HG03135 (cell line): Measurements from ENCODE around the gene SLC10A3.

ENCODE experiments used
- ATAC-seq: cut with Tn5 transposase; IDR thresholded peaks from one replicate; pipeline ENCODE4 v1.9.1; 2021; ENCODE audit warnings: mild to moderate bottlenecking, moderate library complexity; ENCODE audit not compliant: unreplicated experiment

Gene SLC10A3

GRCh38 chrX:154441984-154442707 lies 48.3 kb downstream of the SLC10A3 start:
- ATAC-seq = no peak

- ATAC-seq = no peak
These were observed 48.9 kb downstream of the SLC10A3 start for GRCh38 chrX:154441564-154441963.

GRCh38 chrX:154440623-154441357 lies 49.6 kb downstream of the SLC10A3 start:
- ATAC-seq = no peak

GRCh38 chrX:154439841-154440240 lies 50.6 kb downstream of the SLC10A3 start:
- no peak for ATAC-seq

GRCh38 chrX:154437971-154438893 lies 52.2 kb downstream of the SLC10A3 start:
- no peak for ATAC-seq
